Prostate gland (tissue), 2 donors: ENCODE measurements around the gene KCNQ1. TPM values are rescaled to one million over a fixed set of nuclear protein-coding genes. Genes with fewer than 3 reads are reported as not detected.

Experiments used
- DNase-seq: peaks from one replicate; pipeline ENCODE4 v3.0.0-alpha.2; 2019; ENCODE audit warnings: low spot score
- H3K27ac ChIP-seq, 2 donors: fragments of 200-600 bp; sonication (generic); 2 replicates each; pipeline ENCODE4 v1.5.1; 2017 to 2019
- H3K27me3 ChIP-seq: fragments of 200-600 bp; sonication (generic); replicated peaks from 2 replicates; pipeline ENCODE4 v1.5.1; 2019; ENCODE audit not compliant: insufficient read depth
- H3K36me3 ChIP-seq, 2 donors: fragments of 200-600 bp; sonication (generic); 1 replicate in 1 of 2; 2 replicates in 1 of 2; pipeline versions ENCODE4 v1.5.1 to v1.8.1; 2017 to 2019
- H3K4me1 ChIP-seq: fragments of 200-600 bp; sonication (generic); replicated peaks from 2 replicates; pipeline ENCODE4 v1.5.1; 2019
- H3K4me3 ChIP-seq, 2 donors: fragments of 200-600 bp; sonication (generic); 2 replicates each; pipeline ENCODE4 v1.5.1; 2017 to 2019
- H3K9me3 ChIP-seq: fragments of 200-600 bp; sonication (generic); 2 replicates; pipeline ENCODE4 v1.5.1; 2017
- POLR2A ChIP-seq: fragments of 450-650 bp; IDR thresholded peaks from one replicate; pipeline ENCODE4 v1.6.1; 2016; ENCODE audit warnings: antibody characterized with exemption, mild to moderate bottlenecking
- POLR2AphosphoS5 ChIP-seq: sonication (generic); formaldehyde crosslinking; IDR thresholded peaks from one replicate; pipeline ENCODE4 v1.6.1; 2017; ENCODE audit warnings: antibody characterized with exemption
- WGBS: methylation state at CpG from one replicate; pipeline ENCODE4 v1.1.5; 2018; 5-methylcytosine and 5-hydroxymethylcytosine counted together
- intact Hi-C: fragments of 100-400 bp; cut with DNase I; formaldehyde crosslinking; loops from one replicate; pipeline ENCODE4 v1.14.2; 2022
- total RNA-seq, 2 donors: library from RNA; depleted of rRNA; stranded (reverse); fragments of >200 nt; gene quantifications; one replicate each; pipeline ENCODE4 v1.1.0, GENCODE V29; 2016
- TF ChIP-seq, protein P1 (sequence below), 4 experiments: fragments of 200-600 bp in 2 of 4; fragments of 450-650 bp in 2 of 4; sonication (generic) in 2 of 4; IDR thresholded peaks; 1 replicate in 3 of 4; 2 replicates in 1 of 4; pipeline ENCODE4 v1.5.1; 2016 to 2019; ENCODE audit warnings: antibody characterized with exemption in 4 of 4, mild to moderate bottlenecking in 2 of 4, moderate library complexity in 2 of 4

KCNQ1 gene
- total RNA-seq, 2 donors from 2014 or later, result 10.0 to 33.8 TPM

DNA sequence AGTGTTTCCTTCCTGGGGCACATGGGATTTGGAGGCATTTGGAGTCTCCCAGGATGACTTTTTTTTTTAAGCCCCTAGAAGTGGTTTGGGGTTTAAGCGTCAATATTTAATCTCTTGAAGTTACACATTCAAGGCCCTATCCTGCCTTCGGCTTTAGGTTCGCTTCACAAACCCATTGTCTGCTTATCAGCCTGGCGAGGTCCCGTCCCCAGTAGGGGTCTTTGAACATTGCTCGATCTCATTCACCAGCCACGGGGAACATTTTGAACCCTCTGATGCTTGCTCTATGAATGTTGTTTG, 75.9 kb downstream of the KCNQ1 start:
- no peaks in the 10 kb centered on the region for H3K4me1 ChIP-seq
- H3K27me3 ChIP-seq, result no peaks in the 10 kb centered on the region
- WGBS, result 90% methylated on average over 7 of the region's 7 CpGs
- H3K4me3 ChIP-seq, result no peak overlapping the region
- intact Hi-C loops, result no loop called here
- DNase-seq, result no peak
- TF ChIP-seq, protein P1, sequence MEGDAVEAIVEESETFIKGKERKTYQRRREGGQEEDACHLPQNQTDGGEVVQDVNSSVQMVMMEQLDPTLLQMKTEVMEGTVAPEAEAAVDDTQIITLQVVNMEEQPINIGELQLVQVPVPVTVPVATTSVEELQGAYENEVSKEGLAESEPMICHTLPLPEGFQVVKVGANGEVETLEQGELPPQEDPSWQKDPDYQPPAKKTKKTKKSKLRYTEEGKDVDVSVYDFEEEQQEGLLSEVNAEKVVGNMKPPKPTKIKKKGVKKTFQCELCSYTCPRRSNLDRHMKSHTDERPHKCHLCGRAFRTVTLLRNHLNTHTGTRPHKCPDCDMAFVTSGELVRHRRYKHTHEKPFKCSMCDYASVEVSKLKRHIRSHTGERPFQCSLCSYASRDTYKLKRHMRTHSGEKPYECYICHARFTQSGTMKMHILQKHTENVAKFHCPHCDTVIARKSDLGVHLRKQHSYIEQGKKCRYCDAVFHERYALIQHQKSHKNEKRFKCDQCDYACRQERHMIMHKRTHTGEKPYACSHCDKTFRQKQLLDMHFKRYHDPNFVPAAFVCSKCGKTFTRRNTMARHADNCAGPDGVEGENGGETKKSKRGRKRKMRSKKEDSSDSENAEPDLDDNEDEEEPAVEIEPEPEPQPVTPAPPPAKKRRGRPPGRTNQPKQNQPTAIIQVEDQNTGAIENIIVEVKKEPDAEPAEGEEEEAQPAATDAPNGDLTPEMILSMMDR (IDR thresholded peaks at IDR 0.05), result no peak
- TF ChIP-seq POLR2AphosphoS5 (no peak), POLR2A (no peak)
- no peak overlapping the region for H3K27ac ChIP-seq
- H3K9me3 ChIP-seq, result no peaks in the 10 kb centered on the region
- H3K36me3 ChIP-seq, result no peaks in the 10 kb centered on the region

DNA sequence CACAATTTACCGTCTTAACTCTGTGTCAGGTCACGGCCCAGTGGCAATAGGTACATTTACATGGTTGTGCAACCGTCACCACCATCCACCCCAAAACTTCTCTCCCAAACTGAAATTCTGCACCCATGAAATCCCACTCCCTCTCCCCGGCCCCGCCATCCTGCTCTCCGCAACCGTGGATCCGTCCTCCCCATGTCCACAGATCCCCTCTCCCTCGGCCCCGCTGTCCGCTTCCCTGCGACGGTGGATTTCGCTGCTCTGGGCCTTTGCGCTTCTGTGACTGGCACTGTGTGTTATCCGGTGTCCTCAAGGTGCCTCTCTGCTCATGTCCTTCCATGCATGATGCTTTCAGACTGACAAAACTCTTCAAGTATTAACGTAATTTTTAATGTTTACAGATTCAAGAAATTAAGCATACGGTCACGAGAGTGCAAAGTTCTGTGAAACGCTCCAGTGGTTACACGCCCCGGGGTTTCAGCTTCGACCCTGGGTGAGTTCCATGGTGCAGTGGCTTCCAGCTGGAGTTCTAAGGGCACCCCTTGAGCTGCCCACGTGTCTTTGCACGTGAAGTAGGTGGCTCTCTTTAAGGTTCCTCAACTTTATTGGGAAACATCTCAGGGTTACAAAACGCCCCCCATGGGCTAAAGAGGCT, 76.4 kb downstream of the KCNQ1 start:
- H3K27me3 ChIP-seq, result no peaks in the 10 kb centered on the region
- 84% methylated on average over 26 of the region's 26 CpGs for WGBS
- H3K4me1 ChIP-seq, result no peaks in the 10 kb centered on the region
- H3K36me3 ChIP-seq, result no peaks in the 10 kb centered on the region
- no peaks in the 10 kb centered on the region for H3K9me3 ChIP-seq
- intact Hi-C loops, result no loop called here
- no peak overlapping the region for H3K4me3 ChIP-seq
- TF ChIP-seq POLR2A (no peak), POLR2AphosphoS5 (no peak)
- TF ChIP-seq, protein P1 (IDR thresholded peaks at IDR 0.05), result no peak
- no peak for DNase-seq
- no peak overlapping the region for H3K27ac ChIP-seq

DNA sequence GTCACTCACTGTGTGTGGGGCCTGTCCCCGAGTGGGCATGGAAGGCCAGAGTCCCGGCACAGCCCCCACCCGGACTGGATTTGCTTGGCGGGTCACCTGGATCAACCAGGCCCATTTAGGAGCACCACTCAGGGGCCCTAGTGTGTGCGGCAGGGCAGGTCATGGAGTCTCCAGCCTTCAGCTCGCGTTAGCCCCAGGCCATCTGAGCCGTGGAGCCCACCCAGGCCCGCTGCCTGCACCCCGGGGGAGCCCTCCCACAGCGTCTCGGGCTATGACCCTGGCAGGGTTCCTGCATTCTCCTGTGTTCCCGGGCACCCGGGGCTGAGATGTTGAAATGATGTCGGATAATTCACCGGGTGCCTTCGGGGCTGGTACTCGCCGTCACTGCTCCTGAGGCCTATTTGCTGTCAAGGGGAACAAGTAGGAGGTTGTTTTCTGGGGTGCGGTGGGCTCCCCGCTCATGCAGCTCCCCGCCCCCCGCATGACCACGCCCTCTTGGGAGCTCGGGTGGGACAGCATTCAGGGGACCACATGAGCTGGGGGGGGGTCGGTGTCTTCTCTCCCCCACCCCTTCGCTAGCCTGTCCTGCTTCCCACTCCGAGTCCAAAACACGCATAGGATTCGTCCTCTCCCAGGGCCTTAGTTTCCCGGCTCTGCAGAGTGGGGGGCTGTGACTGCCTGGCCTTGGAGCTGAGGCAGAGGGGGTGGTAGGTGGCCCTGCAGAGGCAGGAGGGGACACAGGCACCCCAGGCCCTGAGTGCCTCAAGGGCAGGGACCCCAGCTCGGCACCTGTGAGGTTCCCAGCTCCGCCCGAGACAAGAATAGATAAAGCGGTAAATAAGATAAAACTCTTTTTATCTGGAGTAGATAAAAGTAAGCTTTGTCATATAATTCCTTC, 77.2 kb downstream of the KCNQ1 start:
- intact Hi-C loops, result no loop called here
- no peak overlapping the region for H3K27ac ChIP-seq
- 85% methylated on average over 30 of the region's 35 CpGs for WGBS
- TF ChIP-seq POLR2AphosphoS5, result no peak
- TF ChIP-seq, protein P1 (IDR thresholded peaks at IDR 0.05), result no peak
- no peak for TF ChIP-seq POLR2A
- no peaks in the 10 kb centered on the region for H3K4me1 ChIP-seq
- H3K4me3 ChIP-seq, result no peak overlapping the region
- no peaks in the 10 kb centered on the region for H3K36me3 ChIP-seq
- no peaks in the 10 kb centered on the region for H3K9me3 ChIP-seq
- H3K27me3 ChIP-seq, result no peaks in the 10 kb centered on the region
- DNase-seq, result no peak

DNA sequence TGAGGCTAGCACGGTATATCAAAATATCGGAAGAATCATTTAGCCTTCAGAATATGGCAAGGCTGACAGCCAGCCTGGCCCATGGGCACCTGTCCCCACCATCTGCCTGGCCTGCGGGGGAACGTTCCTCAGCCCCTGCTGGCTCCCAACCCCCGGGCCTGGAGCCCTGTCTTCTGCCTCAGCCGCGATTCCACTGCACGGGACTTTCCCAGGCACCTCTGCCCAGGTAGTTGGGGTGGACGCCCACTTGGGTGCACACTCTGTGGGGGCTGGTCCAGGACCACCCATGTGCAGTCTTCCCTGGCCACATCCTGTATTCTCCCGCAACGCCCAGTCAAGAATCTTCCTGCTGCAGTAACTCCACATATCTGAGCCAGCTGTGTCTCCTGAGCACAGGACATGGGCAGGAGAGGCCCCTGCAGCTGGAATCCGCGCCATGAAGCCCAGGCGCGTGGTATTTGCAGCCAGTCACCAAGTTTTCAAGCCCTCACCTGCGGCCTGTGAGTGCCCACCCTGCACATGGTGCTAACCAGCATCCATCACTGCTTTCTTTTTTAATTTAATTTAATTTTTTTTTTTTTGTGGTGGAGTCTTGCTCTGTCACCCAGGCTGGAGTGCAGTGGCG, 77.9 kb downstream of the KCNQ1 start:
- no peak overlapping the region for H3K4me3 ChIP-seq
- TF ChIP-seq POLR2A (no peak), POLR2AphosphoS5 (no peak)
- TF ChIP-seq, protein P1 (IDR thresholded peaks at IDR 0.05), result no peak
- intact Hi-C loops, result no loop called here
- no peaks in the 10 kb centered on the region for H3K4me1 ChIP-seq
- DNase-seq, result no peak
- H3K27ac ChIP-seq, result no peak overlapping the region
- H3K36me3 ChIP-seq, result no peaks in the 10 kb centered on the region
- H3K9me3 ChIP-seq, result no peaks in the 10 kb centered on the region
- 88% methylated on average over 17 of the region's 17 CpGs for WGBS
- H3K27me3 ChIP-seq, result no peaks in the 10 kb centered on the region
